HG03439 (cell line): ENCODE measurements around the gene MICAL3.

Experiments used
- ATAC-seq: cut with Tn5 transposase; IDR thresholded peaks from one replicate; pipeline ENCODE4 v1.9.1; 2021; ENCODE audit warnings: mild to moderate bottlenecking, moderate library complexity; ENCODE audit not compliant: unreplicated experiment

The MICAL3 gene

GRCh38 chr22:17919276-17920144 lies 104.9 kb downstream of the MICAL3 start:
- ATAC-seq: no peak

- ATAC-seq: no peak
Measured at GRCh38 chr22:17918840-17919239, 105.5 kb downstream of the MICAL3 start.

- no peak for ATAC-seq
Measured at GRCh38 chr22:17917490-17917983, 106.8 kb downstream of the MICAL3 start.

- no peak for ATAC-seq
Measured at GRCh38 chr22:17916226-17916889, 108.0 kb downstream of the MICAL3 start.

- ATAC-seq: no peak
Measured at GRCh38 chr22:17915676-17916075, 108.7 kb downstream of the MICAL3 start.

- ATAC-seq: no peak
Measured at GRCh38 chr22:17915188-17915587, 109.2 kb downstream of the MICAL3 start.

- no peak for ATAC-seq
Measured at GRCh38 chr22:17914474-17914873, 109.9 kb downstream of the MICAL3 start.

- ATAC-seq: no peak
Measured at GRCh38 chr22:17913801-17914347, 110.5 kb downstream of the MICAL3 start.

- no peak for ATAC-seq
Measured at GRCh38 chr22:17912945-17913721, 111.2 kb downstream of the MICAL3 start.

- ATAC-seq: no peak
Measured at GRCh38 chr22:17911887-17912286, 112.5 kb downstream of the MICAL3 start.

GRCh38 chr22:17911312-17911705 lies 113.1 kb downstream of the MICAL3 start:
- ATAC-seq: no peak

GRCh38 chr22:17910561-17911311 lies 113.6 kb downstream of the MICAL3 start:
- no peak for ATAC-seq

- ATAC-seq: no peak
Measured at GRCh38 chr22:17907748-17908051, 116.7 kb downstream of the MICAL3 start.

- ATAC-seq: no peak
Measured at GRCh38 chr22:17906978-17907747, 117.2 kb downstream of the MICAL3 start.

GRCh38 chr22:17905445-17905844 lies 118.9 kb downstream of the MICAL3 start:
- ATAC-seq: no peak

- ATAC-seq: no peak
Measured at GRCh38 chr22:17903564-17904295, 120.6 kb downstream of the MICAL3 start.

GRCh38 chr22:17902960-17903359 lies 121.4 kb downstream of the MICAL3 start:
- no peak for ATAC-seq

GRCh38 chr22:17898375-17898774 lies 126.0 kb downstream of the MICAL3 start:
- ATAC-seq: no peak

- no peak for ATAC-seq
Measured at GRCh38 chr22:17897858-17898257, 126.5 kb downstream of the MICAL3 start.
